H1 (cell line): ENCODE data around the gene CIC. TPM values are rescaled to one million over a fixed set of nuclear protein-coding genes. Genes with fewer than 3 reads are reported as not detected.

Experiments
- CTCF ChIA-PET: fragments of 300-600 bp; sonication (Branson Sonifier 250); formaldehyde crosslinking; loops from one replicate; lab custom pipeline; 2021; ENCODE audit not compliant: partially characterized antibody; lab: Charles Lee
- POLR2A ChIA-PET: fragments of 300-600 bp; sonication (Branson Sonifier 250); formaldehyde crosslinking; loops from one replicate; lab custom pipeline; 2021; ENCODE audit warnings: inconsistent platforms; ENCODE audit not compliant: partially characterized antibody; lab: Charles Lee
- DNase-seq, 2 experiments: peaks; one replicate each; pipeline versions ENCODE4 v3.0.0 to v3.0.0-alpha.2; 2010 to 2022; ENCODE audit warnings: low spot score in 2 of 2, low read depth in 1 of 2, mixed read lengths in 1 of 2
- FAIRE-seq: peaks from 2 replicates; lab custom pipeline; 2011; peaks lifted over from hg19 to GRCh38; lab: Jason Lieb, UNC
- H2AFZ ChIP-seq: 2 replicates; pipeline ENCODE4 v1.8.1; 2012; ENCODE audit warnings: low read length, inconsistent platforms
- H2AK5ac ChIP-seq: 2 replicates; pipeline ENCODE4 v1.6.1; 2013; ENCODE audit warnings: low read depth, low read length
- H2BK120ac ChIP-seq: replicated peaks from 2 replicates; pipeline ENCODE3; 2013; ENCODE audit warnings: low read depth, low read length, inconsistent platforms
- H2BK12ac ChIP-seq: 2 replicates; pipeline ENCODE4 v1.6.1; 2013; ENCODE audit warnings: low read depth, low read length
- H2BK15ac ChIP-seq: 2 replicates; pipeline ENCODE4 v1.6.1; 2013; ENCODE audit warnings: low read length
- H2BK20ac ChIP-seq: 2 replicates; pipeline ENCODE4 v1.6.1; 2013; ENCODE audit warnings: low read length
- H2BK5ac ChIP-seq: 2 replicates; pipeline ENCODE4 v1.6.1; 2013; ENCODE audit warnings: low read depth, low read length
- H3K14ac ChIP-seq: 2 replicates; pipeline ENCODE4 v1.6.1; 2013; ENCODE audit warnings: inconsistent platforms; ENCODE audit not compliant: insufficient read length
- H3K18ac ChIP-seq: 2 replicates; pipeline ENCODE4 v1.6.1; 2013; ENCODE audit warnings: low read length; ENCODE audit errors: extremely low read depth
- H3K23ac ChIP-seq: 2 replicates; pipeline ENCODE4 v1.6.1; 2013; ENCODE audit warnings: inconsistent platforms; ENCODE audit not compliant: insufficient read length
- H3K23me2 ChIP-seq: 2 replicates; pipeline ENCODE4 v1.6.1; 2013; ENCODE audit warnings: low read depth, low read length
- H3K27ac ChIP-seq: 2 replicates; pipeline ENCODE4 v1.6.1; 2011; ENCODE audit warnings: low read depth, low read length, inconsistent platforms
- H3K27me3 ChIP-seq, 4 experiments: replicated peaks in 1 of 4; 1 replicate in 1 of 4; 2 replicates in 3 of 4; pipeline versions ENCODE4 v1.6.1 to v1.8.1; 2011 to 2013; ENCODE audit warnings: low read length in 3 of 4, mild to moderate bottlenecking in 3 of 4, inconsistent platforms in 2 of 4, mixed read lengths in 2 of 4, moderate library complexity in 1 of 4; ENCODE audit not compliant: control insufficient read depth in 3 of 4, insufficient read depth in 3 of 4; ENCODE audit errors: extremely low read depth in 1 of 4
- H3K36me3 ChIP-seq, 4 experiments: 2 replicates each; pipeline versions ENCODE4 v1.6.1 to v1.8.1; 2011 to 2013; ENCODE audit warnings: mild to moderate bottlenecking in 4 of 4, low read length in 3 of 4, moderate library complexity in 2 of 4, control low read depth in 1 of 4, inconsistent platforms in 1 of 4; ENCODE audit not compliant: insufficient read depth in 4 of 4, control insufficient read depth in 2 of 4
- H3K4ac ChIP-seq: replicated peaks from 2 replicates; pipeline ENCODE3; 2013; ENCODE audit warnings: low read length, low read depth, mixed read lengths, inconsistent platforms; ENCODE audit not compliant: insufficient read length
- H3K4me1 ChIP-seq, 4 experiments: replicated peaks in 1 of 4; 1 replicate in 1 of 4; 2 replicates in 3 of 4; pipeline versions ENCODE4 v1.6.1 to v1.8.1; 2011 to 2013; ENCODE audit warnings: low read length in 3 of 4, inconsistent platforms in 2 of 4, mixed read lengths in 1 of 4; ENCODE audit not compliant: insufficient read depth in 4 of 4, control insufficient read depth in 3 of 4
- H3K4me2 ChIP-seq, 2 experiments: 2 replicates each; pipeline versions ENCODE4 v1.6.1 to v1.8.1; 2011 to 2013; ENCODE audit warnings: low read depth in 2 of 2, low read length in 2 of 2, control low read depth in 1 of 2, inconsistent platforms in 1 of 2, mild to moderate bottlenecking in 1 of 2; ENCODE audit not compliant: insufficient read depth in 1 of 2
- H3K4me3 ChIP-seq, 4 experiments: fragments of 200-600, 300-600 bp in 1 of 4; sonication (generic), shearing (Covaris generic), sonication (Bioruptor Twin) in 1 of 4; 2 replicates each; pipeline versions ENCODE4 v1.5.1 to v1.8.1; 2011 to 2016; ENCODE audit warnings: low read length in 4 of 4, low read depth in 3 of 4, control low read depth in 2 of 4, inconsistent platforms in 2 of 4, mild to moderate bottlenecking in 2 of 4, mixed read lengths in 1 of 4, moderate library complexity in 1 of 4; ENCODE audit not compliant: insufficient read depth in 2 of 4; ENCODE audit errors: extremely low read depth in 1 of 4
- H3K56ac ChIP-seq: replicated peaks from 2 replicates; pipeline ENCODE3; 2013; ENCODE audit warnings: low read depth, mild to moderate bottlenecking, mixed read lengths, low read length, inconsistent platforms; ENCODE audit not compliant: insufficient read length
- H3K79me1 ChIP-seq: 2 replicates; pipeline ENCODE4 v1.6.1; 2013; ENCODE audit warnings: low read depth, low read length, control low read depth
- H3K79me2 ChIP-seq, 2 experiments: 2 replicates each; pipeline versions ENCODE4 v1.6.1 to v1.8.1; 2012 to 2013; ENCODE audit warnings: low read length in 2 of 2, mild to moderate bottlenecking in 2 of 2, inconsistent platforms in 1 of 2; ENCODE audit not compliant: insufficient read depth in 2 of 2, control insufficient read depth in 1 of 2
- H3K9ac ChIP-seq, 4 experiments: replicated peaks in 1 of 4; 1 replicate in 1 of 4; 2 replicates in 3 of 4; pipeline versions ENCODE4 v1.6.1 to v1.8.1; 2011 to 2013; ENCODE audit warnings: low read depth in 3 of 4, low read length in 3 of 4, control low read depth in 2 of 4, mild to moderate bottlenecking in 2 of 4, moderate library complexity in 2 of 4, inconsistent platforms in 1 of 4; ENCODE audit errors: extremely low read depth in 1 of 4
- H3K9me3 ChIP-seq, 2 experiments: 2 replicates each; pipeline versions ENCODE4 v1.6.1 to v1.8.1; 2012 to 2013; ENCODE audit warnings: mild to moderate bottlenecking in 2 of 2, moderate library complexity in 2 of 2, control low read depth in 1 of 2, inconsistent platforms in 1 of 2, low read depth in 1 of 2, low read length in 1 of 2, mixed read lengths in 1 of 2; ENCODE audit not compliant: insufficient read depth in 2 of 2
- H4K20me1 ChIP-seq, 2 experiments: replicated peaks in 1 of 2; 2 replicates each; pipeline versions ENCODE3 to v1.8.1; 2011 to 2013; ENCODE audit warnings: inconsistent platforms in 2 of 2, low read length in 2 of 2, mild to moderate bottlenecking in 1 of 2; ENCODE audit not compliant: insufficient read depth in 2 of 2, control insufficient read depth in 1 of 2
- H4K5ac ChIP-seq: 2 replicates; pipeline ENCODE4 v1.6.1; 2013; ENCODE audit warnings: low read length, low read depth, mixed read lengths, inconsistent platforms; ENCODE audit not compliant: insufficient read length
- H4K8ac ChIP-seq: 2 replicates; pipeline ENCODE4 v1.8.0; 2013; ENCODE audit warnings: mild to moderate bottlenecking, moderate library complexity, low read length, inconsistent platforms; ENCODE audit not compliant: insufficient read depth; ENCODE audit errors: extremely low read depth
- H4K91ac ChIP-seq: replicated peaks from 2 replicates; pipeline ENCODE3; 2013; ENCODE audit warnings: low read length, mixed read lengths, inconsistent platforms; ENCODE audit not compliant: insufficient read length
- BACH1 ChIP-seq: IDR thresholded peaks from 2 replicates; pipeline ENCODE4 v1.6.1; 2012; ENCODE audit warnings: low read length, improper control_type of control experiment
- EP300 ChIP-seq, 2 experiments: IDR thresholded peaks; 1 replicate in 1 of 2; 2 replicates in 1 of 2; pipeline ENCODE4 v1.6.1; 2011 to 2012; ENCODE audit warnings: low read depth in 2 of 2, low read length in 2 of 2, mild to moderate bottlenecking in 2 of 2, borderline replicate concordance in 1 of 2, inconsistent platforms in 1 of 2, moderate library complexity in 1 of 2
- GABPA ChIP-seq: IDR thresholded peaks from 2 replicates; pipeline ENCODE4 v1.6.1; 2011; ENCODE audit warnings: mild to moderate bottlenecking, low read length, moderate library complexity, borderline replicate concordance; ENCODE audit not compliant: insufficient read depth
- KDM4A ChIP-seq: IDR thresholded peaks from one replicate; pipeline ENCODE4 v1.7.1; 2012; ENCODE audit warnings: low read depth, mild to moderate bottlenecking, moderate library complexity, low read length, inconsistent platforms; ENCODE audit not compliant: severe bottlenecking
- MAX ChIP-seq: IDR thresholded peaks from 2 replicates; pipeline ENCODE4 v1.6.1; 2012; ENCODE audit warnings: inconsistent platforms
- RAD21 ChIP-seq, 2 experiments: IDR thresholded peaks in 1 of 2; conservative IDR thresholded peaks in 1 of 2; 2 replicates each; pipeline ENCODE4 v1.6.1; 2011; ENCODE audit warnings: low read depth in 2 of 2, low read length in 2 of 2, improper control_type of control experiment in 1 of 2, inconsistent platforms in 1 of 2, mild to moderate bottlenecking in 1 of 2, moderate library complexity in 1 of 2
- WGBS, 2 experiments: shearing (Covaris generic) in 1 of 2; methylation state at CpG; one replicate each; pipeline versions ENCODE4 v1.1.6 to v1.1.7; 2013 to 2015; ENCODE audit warnings: low lambda C conversion rate in 2 of 2, mixed read lengths in 2 of 2, inconsistent platforms in 1 of 2, low coverage in 1 of 2, missing lambda C conversion rate in 1 of 2; ENCODE audit not compliant: insufficient replicate concordance in 2 of 2, insufficient coverage in 1 of 2, insufficient read length in 1 of 2; ENCODE audit errors: extremely low coverage in 1 of 2, missing lambda C conversion rate in 1 of 2; 5-methylcytosine and 5-hydroxymethylcytosine counted together
- polyA plus RNA-seq, 7 experiments: library from polyadenylated mRNA; depleted of rRNA in 3 of 7; stranded (reverse) in 5 of 7; unstranded in 2 of 7; fragments of >200 nt in 5 of 7; fragments of 200-250 nt in 2 of 7; gene quantifications; 1 replicate in 5 of 7; 2 replicates in 1 of 7; 4 replicates in 1 of 7; pipeline versions ENCODE4 v1.2.1 to v1.2.3, GENCODE V29; 2011 to 2013; ENCODE audit warnings: missing spikeins in 2 of 7, mixed read lengths in 2 of 7
- total RNA-seq: library from RNA; stranded (reverse); fragmentation: NEBNext Ultra II Directional; extraction: Animal tissue kit (Norgen Biotek cat#: 25700); gene quantifications from 2 replicates; pipeline ENCODE4 v1.2.1, GENCODE V29; 2021

The CIC gene
- total and polyA plus RNA-seq, 2 of the 8 experiments (the other 6 are each of a cell fraction or from before 2014, with no cell fraction given): 13.2 to 43.6 TPM

GRCh38 chr19:42252365-42253244 is 16.4 kb upstream of the CIC start:
- Histone ChIP-seq H4K5ac (peak overlapping the region; percentile 81), H3K4me1 (peaks cover 11 to 29% (median 22%) of the 10 kb centered on the region in 4 experiments), H2BK12ac (peak overlapping the region; percentile 80; the same call in 1 of the 2 replicates), H3K36me3 (peaks cover 0 to 20% (median 4%) of the 10 kb centered on the region in 4 experiments; a peak in 4 of 8 replicates), H3K4me3 (peak overlapping the region; percentile 61 to 99 (median 75)), H4K20me1 (peaks cover 6 to 18% of the 10 kb centered on the region in 2 experiments), H4K8ac (peak overlapping the region; percentile 91), H2BK5ac (peak overlapping the region; percentile 97), H3K14ac (no peak overlapping the region), H3K4ac (peak overlapping the region; percentile 98), H3K18ac (peak overlapping the region; percentile 97), H2BK120ac (peak overlapping the region; percentile 57), H3K23me2 (peaks cover 13% of the 10 kb centered on the region; the same call in 1 of the 2 replicates), H2BK20ac (peak overlapping the region; percentile 80; the same call in 1 of the 2 replicates), H3K79me1 (peaks cover 15% of the 10 kb centered on the region), H3K4me2 (peak overlapping the region; percentile 77 to 87), H2BK15ac (peak overlapping the region; percentile 100), H3K56ac (peak overlapping the region; percentile 85), H3K9me3 (no peaks in the 10 kb centered on the region), H3K23ac (no peak overlapping the region), H3K9ac (peak overlapping the region in 3 of 4 experiments; percentile 61 to 73 (median 64); a peak in 5 of 7 replicates), H2AFZ (no peak overlapping the region), H3K79me2 (peaks cover 4 to 33% of the 10 kb centered on the region in 2 experiments; a peak in 3 of 4 replicates), H2AK5ac (no peak overlapping the region; the same call in 1 of the 2 replicates), H3K27me3 (peaks cover 0 to 3% (median 1%) of the 10 kb centered on the region in 4 experiments; a peak in 1 of 7 replicates), H3K27ac (peak overlapping the region; percentile 81), H4K91ac (peak overlapping the region; percentile 98)
- FAIRE-seq: no peak
- no peak for DNase-seq
- ChIA-PET POLR2A (interaction anchor here (1.0 to 4.4 kb wide), 7 partner anchors 9 to 42 kb away, joined by 3 to 15 read pairs (median 8); no protein-coding TSS in a partner anchor), CTCF (interaction anchor here (0.7 to 11.8 kb wide), 5 partner anchors 17 to 40 kb away, joined by 4 to 260 read pairs (median 7); no protein-coding TSS in a partner anchor)
- TF ChIP-seq GABPA (no peak), EP300 (IDR thresholded peaks at IDR 0.05; ENCODE audit: borderline replicate concordance in 1 of 2, low read depth in 2 of 2, low read length in 2 of 2) (no peak), RAD21 (IDR thresholded peaks at IDR 0.05 in 1 of 2, conservative IDR thresholded peaks at IDR 0.05 in 1 of 2; ENCODE audit: low read depth in 2 of 2, low read length in 2 of 2) (no peak), MAX (peak; percentile 52; the same call in 1 of the 2 replicates), BACH1 (no peak), KDM4A (no peak)
- 35% methylated on average over 18 of the region's 27 CpGs; no CpG with 5 or more reads in 1 of the 2 experiments for WGBS, 2 experiments
